NCI-H1417 (cell line): ENCODE results near the gene MRPL49.
A peak's percentile ranks its signal among the peaks of the same experiment; 100 is the strongest.
"Not testable (repeated sequence)": the region's sequence is repeated elsewhere in the genome, so short reads cannot be mapped to it uniquely, and the experiment has no call there.

ENCODE experiments used
- DNase-seq, 3 experiments: peaks; one replicate each; lab custom pipeline; 2025; lab: John Stamatoyannopoulos, UW

The MRPL49 gene

GRCh38 chr11:65132988-65133700 lies 11.0 kb downstream of the MRPL49 start:
- DNase-seq: peak in 1 of 3 experiments; percentile 35

GRCh38 chr11:65133724-65134123 lies 11.6 kb downstream of the MRPL49 start:
- no peak for DNase-seq

- peak; percentile 85 to 99 (median 99) for DNase-seq
These were observed 12.3 kb downstream of the MRPL49 start, which contains the start of gene SYVN1 for GRCh38 chr11:65134240-65134951. Gene SYVN1 (minus strand): TSS chr11:65134519. CDS start chr11:65133601, 918 bp downstream.

- peak; percentile 93 to 99 (median 99) for DNase-seq
These were observed 13.0 kb downstream of the MRPL49 start for GRCh38 chr11:65134952-65135632.

- DNase-seq: no peak
These were observed 13.6 kb downstream of the MRPL49 start for GRCh38 chr11:65135633-65136145.

GRCh38 chr11:65136515-65137096 lies 14.5 kb downstream of the MRPL49 start:
- DNase-seq: no peak

GRCh38 chr11:65141896-65142494 lies 19.9 kb downstream of the MRPL49 start:
- no peak for DNase-seq

- DNase-seq: no peak
These were observed 25.4 kb downstream of the MRPL49 start for GRCh38 chr11:65147352-65148075.

- no peak for DNase-seq
These were observed 26.5 kb downstream of the MRPL49 start for GRCh38 chr11:65148657-65149056.

- not testable (repeated sequence) for DNase-seq
These were observed 28.0 kb downstream of the MRPL49 start for GRCh38 chr11:65150131-65150508.

- DNase-seq: peak in 2 of 3 experiments; percentile 23 to 45
These were observed 28.6 kb downstream of the MRPL49 start for GRCh38 chr11:65150509-65151299.

- DNase-seq: no peak
These were observed 29.3 kb downstream of the MRPL49 start for GRCh38 chr11:65151331-65151899.

GRCh38 chr11:65152122-65152521 lies 30.0 kb downstream of the MRPL49 start:
- no peak for DNase-seq

GRCh38 chr11:65156256-65156655 lies 34.1 kb downstream of the MRPL49 start:
- DNase-seq: no peak

GRCh38 chr11:65156926-65157325 lies 34.8 kb downstream of the MRPL49 start:
- DNase-seq: no peak

GRCh38 chr11:65157336-65157735 lies 35.2 kb downstream of the MRPL49 start:
- DNase-seq: no peak

- no peak for DNase-seq
These were observed 36.9 kb downstream of the MRPL49 start for GRCh38 chr11:65159012-65159411.

- no peak for DNase-seq
These were observed 38.5 kb downstream of the MRPL49 start for GRCh38 chr11:65160643-65161042.

GRCh38 chr11:65163684-65164083 lies 41.6 kb downstream of the MRPL49 start:
- no peak for DNase-seq
